ENCODE measurements around the gene TBRG4. TPM values are rescaled to one million over a fixed set of nuclear protein-coding genes. Genes with fewer than 3 reads are reported as not detected.

TBRG4 gene
- total RNA-seq, 2 donors from 2014 or later: 91.0 to 147 TPM

DNA sequence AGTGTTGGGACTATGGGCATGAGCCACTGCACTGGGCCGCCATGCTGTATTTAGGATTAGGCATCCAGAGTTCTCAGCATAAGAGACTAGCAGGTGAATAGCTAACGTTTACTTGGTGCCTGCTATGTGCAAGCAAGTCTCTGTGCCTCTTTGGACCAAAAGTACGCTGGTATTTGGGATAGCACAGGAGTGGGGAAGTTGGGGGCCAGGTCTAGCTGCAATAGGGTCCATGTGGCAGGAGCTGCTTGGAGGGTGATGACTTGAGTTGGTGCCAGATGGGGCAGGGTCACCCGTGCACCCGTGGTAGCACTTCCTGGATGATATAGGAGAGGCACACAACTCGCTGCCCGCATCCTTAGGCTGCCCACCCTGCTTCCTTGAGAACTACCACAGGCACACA lies 45.1 kb downstream of the TBRG4 start:
- Histone ChIP-seq H3K9ac (ENCODE audit: low read depth in 2 of 2, low read length in 2 of 2) (no peak overlapping the region), H3K9me3 (no peaks in the 10 kb centered on the region), H3K36me3 (no peaks in the 10 kb centered on the region), H3K4me3 (no peak overlapping the region), H3K27me3 (no peaks in the 10 kb centered on the region), H3K27ac (no peak overlapping the region), H3K4me1 (no peaks in the 10 kb centered on the region)
- intact Hi-C loops (cut with DNase I): no loop called here
- no peak for DNase-seq
- TF ChIP-seq, protein P1, sequence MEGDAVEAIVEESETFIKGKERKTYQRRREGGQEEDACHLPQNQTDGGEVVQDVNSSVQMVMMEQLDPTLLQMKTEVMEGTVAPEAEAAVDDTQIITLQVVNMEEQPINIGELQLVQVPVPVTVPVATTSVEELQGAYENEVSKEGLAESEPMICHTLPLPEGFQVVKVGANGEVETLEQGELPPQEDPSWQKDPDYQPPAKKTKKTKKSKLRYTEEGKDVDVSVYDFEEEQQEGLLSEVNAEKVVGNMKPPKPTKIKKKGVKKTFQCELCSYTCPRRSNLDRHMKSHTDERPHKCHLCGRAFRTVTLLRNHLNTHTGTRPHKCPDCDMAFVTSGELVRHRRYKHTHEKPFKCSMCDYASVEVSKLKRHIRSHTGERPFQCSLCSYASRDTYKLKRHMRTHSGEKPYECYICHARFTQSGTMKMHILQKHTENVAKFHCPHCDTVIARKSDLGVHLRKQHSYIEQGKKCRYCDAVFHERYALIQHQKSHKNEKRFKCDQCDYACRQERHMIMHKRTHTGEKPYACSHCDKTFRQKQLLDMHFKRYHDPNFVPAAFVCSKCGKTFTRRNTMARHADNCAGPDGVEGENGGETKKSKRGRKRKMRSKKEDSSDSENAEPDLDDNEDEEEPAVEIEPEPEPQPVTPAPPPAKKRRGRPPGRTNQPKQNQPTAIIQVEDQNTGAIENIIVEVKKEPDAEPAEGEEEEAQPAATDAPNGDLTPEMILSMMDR (IDR thresholded peaks at IDR 0.05): no peak

- DNase-seq: no peak
- Histone ChIP-seq H3K27ac (no peak overlapping the region), H3K36me3 (no peaks in the 10 kb centered on the region), H3K9ac (ENCODE audit: low read depth in 2 of 2, low read length in 2 of 2) (no peak overlapping the region), H3K9me3 (no peaks in the 10 kb centered on the region), H3K27me3 (no peaks in the 10 kb centered on the region), H3K4me1 (no peaks in the 10 kb centered on the region), H3K4me3 (no peak overlapping the region)
- TF ChIP-seq, protein P1 (IDR thresholded peaks at IDR 0.05): no peak
- intact Hi-C loops (cut with DNase I): no loop called here
Observed at GRCh38 chr7:45065031-45065995, 46.2 kb downstream of the TBRG4 start.

- no peaks in the 10 kb centered on the region for H3K9me3 ChIP-seq
- H3K36me3 ChIP-seq: no peaks in the 10 kb centered on the region
- DNase-seq: no peak
- TF ChIP-seq, protein P1 (IDR thresholded peaks at IDR 0.05): no peak
- H3K9ac ChIP-seq (ENCODE audit: low read depth in 2 of 2, low read length in 2 of 2): no peak overlapping the region
- H3K4me1 ChIP-seq: no peaks in the 10 kb centered on the region
- no peaks in the 10 kb centered on the region for H3K27me3 ChIP-seq
- no peak overlapping the region for H3K27ac ChIP-seq
- intact Hi-C loops (cut with DNase I): no loop called here
- H3K4me3 ChIP-seq: no peak overlapping the region
Observed at GRCh38 chr7:45064047-45064725, 47.3 kb downstream of the TBRG4 start.

- intact Hi-C loops (cut with DNase I): no loop called here
- Histone ChIP-seq H3K36me3 (no peaks in the 10 kb centered on the region), H3K4me3 (no peak overlapping the region), H3K27ac (no peak overlapping the region), H3K4me1 (no peaks in the 10 kb centered on the region), H3K9ac (ENCODE audit: low read depth in 2 of 2, low read length in 2 of 2) (no peak overlapping the region), H3K9me3 (no peaks in the 10 kb centered on the region), H3K27me3 (no peaks in the 10 kb centered on the region)
- TF ChIP-seq, protein P1 (IDR thresholded peaks at IDR 0.05): no peak
- no peak for DNase-seq
Observed at GRCh38 chr7:45061806-45062425, 49.6 kb downstream of the TBRG4 start.

DNA sequence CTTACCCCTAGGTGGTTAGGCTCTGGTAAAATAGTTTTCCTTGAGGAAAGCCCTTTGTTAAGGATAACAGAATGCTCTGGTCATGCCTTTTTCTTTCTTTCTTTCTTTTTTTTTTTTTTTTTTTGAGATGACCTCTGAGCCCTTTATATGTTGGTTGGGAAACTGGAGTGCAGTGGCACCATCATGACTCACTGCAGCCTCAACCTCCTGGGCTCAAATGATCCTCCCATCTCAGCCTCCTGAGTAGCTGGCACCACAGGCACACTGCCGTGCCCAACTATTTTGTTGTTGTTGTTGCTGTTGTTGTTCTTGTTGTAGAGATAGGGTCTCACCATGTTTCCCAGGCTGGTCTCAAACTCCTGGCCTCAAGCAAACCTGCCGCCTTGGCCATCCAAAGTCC lies 50.1 kb downstream of the TBRG4 start:
- intact Hi-C loops (cut with DNase I): no loop called here
- Histone ChIP-seq H3K9me3 (no peaks in the 10 kb centered on the region), H3K27ac (no peak overlapping the region), H3K4me3 (no peak overlapping the region), H3K9ac (ENCODE audit: low read depth in 2 of 2, low read length in 2 of 2) (no peak overlapping the region), H3K36me3 (no peaks in the 10 kb centered on the region), H3K27me3 (no peaks in the 10 kb centered on the region), H3K4me1 (no peaks in the 10 kb centered on the region)
- TF ChIP-seq, protein P1 (IDR thresholded peaks at IDR 0.05): no peak
- no peak for DNase-seq

Data from colonic mucosa (tissue), 4 donors.